Erythroblast (primary cell): ENCODE results near the gene SMTN.
"Not testable (repeated sequence)": the region's sequence is repeated elsewhere in the genome, so short reads cannot be mapped to it uniquely, and the experiment has no call there.

Experiments used
- DNase-seq, 2 experiments: peaks; one replicate each; lab custom pipeline; 2025; lab: John Stamatoyannopoulos, UW
- GATA1 ChIP-seq: IDR thresholded peaks from 2 replicates; pipeline ENCODE4 v1.6.1; 2011; ENCODE audit warnings: low read depth, mild to moderate bottlenecking, control low read depth, low read length, moderate library complexity
- POLR2A ChIP-seq: IDR thresholded peaks from 2 replicates; pipeline ENCODE4 v1.6.1; 2011; ENCODE audit warnings: mild to moderate bottlenecking, low read length

SMTN gene

GRCh38 chr22:31055635-31056159, 25.4 kb upstream of the SMTN start:
- TF ChIP-seq POLR2A (no peak), GATA1 (no peak)
- no peak for DNase-seq

- TF ChIP-seq GATA1 (no peak), POLR2A (no peak)
- DNase-seq, result no peak
Measured at GRCh38 chr22:31056986-31057599, 24.0 kb upstream of the SMTN start.

GRCh38 chr22:31059663-31060062, 21.5 kb upstream of the SMTN start:
- peak in 1 of 2 experiments; percentile 27 for DNase-seq

GRCh38 chr22:31062566-31063230, 18.4 kb upstream of the SMTN start:
- no peak for TF ChIP-seq POLR2A
- no peak for TF ChIP-seq GATA1
- DNase-seq, result no peak

- TF ChIP-seq GATA1, result no peak
- no peak for TF ChIP-seq POLR2A
- DNase-seq, result no peak
Measured at GRCh38 chr22:31064369-31064768, 16.7 kb upstream of the SMTN start.

- TF ChIP-seq GATA1 (no peak), POLR2A (no peak)
- no peak for DNase-seq
Measured at GRCh38 chr22:31068970-31069369, 12.1 kb upstream of the SMTN start.

- DNase-seq, result not testable (repeated sequence)
Measured at GRCh38 chr22:31069691-31070314, 11.3 kb upstream of the SMTN start.

- DNase-seq, result not testable (repeated sequence)
Measured at GRCh38 chr22:31073125-31073524, 8.0 kb upstream of the SMTN start.

- DNase-seq, result not testable (repeated sequence)
Measured at GRCh38 chr22:31073545-31074145, 7.5 kb upstream of the SMTN start.

- TF ChIP-seq GATA1, result no peak
- no peak for TF ChIP-seq POLR2A
- DNase-seq, result no peak
Measured at GRCh38 chr22:31075961-31076360, 5.2 kb upstream of the SMTN start.

GRCh38 chr22:31077681-31078080, 3.4 kb upstream of the SMTN start:
- no peak for DNase-seq
- no peak for TF ChIP-seq POLR2A
- no peak for TF ChIP-seq GATA1

- DNase-seq, result not testable (repeated sequence)
Measured at GRCh38 chr22:31078389-31078788, 2.7 kb upstream of the SMTN start.

GRCh38 chr22:31079095-31079642, 1.9 kb upstream of the SMTN start:
- TF ChIP-seq POLR2A (no peak), GATA1 (no peak)
- DNase-seq, result peak in 1 of 2 experiments; percentile 9

- TF ChIP-seq GATA1 (no peak), POLR2A (no peak)
Measured at GRCh38 chr22:31080164-31080847, 812 bp upstream of the SMTN start.

More at GRCh38 chr22:31080164-31080847, 812 bp upstream of the SMTN start:
- no peak for DNase-seq
